ENCODE data around the gene PTPRN2. TPM values are rescaled to one million over a fixed set of nuclear protein-coding genes. Genes with fewer than 3 reads are reported as not detected.

PTPRN2 gene
- total and polyA plus RNA-seq, 8 donors: 12.2 to 49.2 (median 31.8) TPM

DNA sequence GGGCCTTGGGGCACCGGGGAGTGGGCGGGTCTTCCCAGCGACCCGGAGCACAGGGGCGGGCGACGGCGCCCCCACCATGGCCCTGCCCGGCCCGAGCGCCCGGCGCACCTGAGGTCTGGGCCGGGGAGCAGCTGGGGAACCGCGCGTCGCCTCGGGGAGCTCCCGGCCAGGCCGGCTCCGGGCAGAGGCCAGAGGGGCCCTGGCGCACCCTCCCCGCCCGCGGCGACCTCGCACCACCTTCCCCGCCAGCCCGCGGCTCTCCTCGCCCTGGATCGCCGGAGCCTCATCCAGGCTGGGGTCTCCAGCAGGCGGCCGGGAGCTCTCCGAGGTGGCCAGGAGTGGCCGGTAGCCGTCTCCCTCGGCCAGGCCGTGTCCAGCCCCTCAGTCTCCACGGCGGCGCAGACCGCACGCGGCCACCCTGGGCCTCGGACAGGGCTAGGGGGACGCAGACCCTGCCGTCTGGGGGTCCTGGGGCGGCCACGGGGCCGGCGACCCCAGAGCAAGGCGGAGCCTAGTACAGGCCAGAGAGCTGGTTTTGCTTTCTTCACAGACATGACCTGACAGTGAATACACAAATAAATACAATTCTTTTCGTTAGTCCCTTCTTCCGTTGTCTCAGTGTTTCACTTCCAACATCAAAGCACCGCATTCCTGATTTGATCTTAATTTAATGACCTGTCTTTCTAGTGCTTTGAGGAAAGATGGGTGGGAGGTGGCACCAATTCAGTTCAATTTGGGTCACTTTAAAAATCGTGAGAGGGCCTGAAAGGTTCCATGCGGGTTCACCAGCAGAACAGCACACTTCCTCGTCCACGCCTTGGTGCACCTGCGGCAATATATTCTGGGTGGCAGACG lies 893.9 kb downstream of the PTPRN2 start:
- DNase-seq (no peak), FAIRE-seq (no peak), ATAC-seq (no peak)
- Histone ChIP-seq H3K27me3 (peaks cover 0 to 8% (median 4%) of the 10 kb centered on the region in 4 donors), H3K9me3 (no peaks in the 10 kb centered on the region), H3K4me1 (no peaks in the 10 kb centered on the region), H3K4me3 (no peak overlapping the region), H3K27ac (no peak overlapping the region), H3K36me3 (no peaks in the 10 kb centered on the region)
- intact Hi-C loops (cut with DNase I): no loop called here
- WGBS, 2 donors: 15 to 18% methylated on average over 47 to 64 of the region's 64 CpGs
- TF ChIP-seq, protein P1, sequence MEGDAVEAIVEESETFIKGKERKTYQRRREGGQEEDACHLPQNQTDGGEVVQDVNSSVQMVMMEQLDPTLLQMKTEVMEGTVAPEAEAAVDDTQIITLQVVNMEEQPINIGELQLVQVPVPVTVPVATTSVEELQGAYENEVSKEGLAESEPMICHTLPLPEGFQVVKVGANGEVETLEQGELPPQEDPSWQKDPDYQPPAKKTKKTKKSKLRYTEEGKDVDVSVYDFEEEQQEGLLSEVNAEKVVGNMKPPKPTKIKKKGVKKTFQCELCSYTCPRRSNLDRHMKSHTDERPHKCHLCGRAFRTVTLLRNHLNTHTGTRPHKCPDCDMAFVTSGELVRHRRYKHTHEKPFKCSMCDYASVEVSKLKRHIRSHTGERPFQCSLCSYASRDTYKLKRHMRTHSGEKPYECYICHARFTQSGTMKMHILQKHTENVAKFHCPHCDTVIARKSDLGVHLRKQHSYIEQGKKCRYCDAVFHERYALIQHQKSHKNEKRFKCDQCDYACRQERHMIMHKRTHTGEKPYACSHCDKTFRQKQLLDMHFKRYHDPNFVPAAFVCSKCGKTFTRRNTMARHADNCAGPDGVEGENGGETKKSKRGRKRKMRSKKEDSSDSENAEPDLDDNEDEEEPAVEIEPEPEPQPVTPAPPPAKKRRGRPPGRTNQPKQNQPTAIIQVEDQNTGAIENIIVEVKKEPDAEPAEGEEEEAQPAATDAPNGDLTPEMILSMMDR (IDR thresholded peaks at IDR 0.05): no peak

- DNase-seq (no peak), ATAC-seq (no peak), FAIRE-seq (no peak)
- intact Hi-C loops (cut with DNase I): no loop called here
- peaks cover 0 to 8% (median 4%) of the 10 kb centered on the region in 4 donors for H3K27me3 ChIP-seq
- H3K27ac ChIP-seq: no peak overlapping the region
- WGBS, 2 donors: 5 to 7% methylated on average over 27 to 47 of the region's 47 CpGs
- no peaks in the 10 kb centered on the region for H3K9me3 ChIP-seq
- H3K36me3 ChIP-seq: no peaks in the 10 kb centered on the region
- TF ChIP-seq, protein P1 (IDR thresholded peaks at IDR 0.05): no peak
- no peaks in the 10 kb centered on the region for H3K4me1 ChIP-seq
- H3K4me3 ChIP-seq: no peak overlapping the region
These were observed 894.5 kb downstream of the PTPRN2 start for GRCh38 chr7:157693071-157693520.

GRCh38 chr7:157692460-157693011 lies 895.1 kb downstream of the PTPRN2 start:
- intact Hi-C loops (cut with DNase I): no loop called here
- H3K27ac ChIP-seq: no peak overlapping the region
- WGBS, 2 donors: 12 to 13% methylated on average over 41 to 44 of the region's 44 CpGs
- TF ChIP-seq, protein P1 (IDR thresholded peaks at IDR 0.05): no peak
- H3K36me3 ChIP-seq: no peaks in the 10 kb centered on the region
- no peaks in the 10 kb centered on the region for H3K4me1 ChIP-seq
- DNase-seq: no peak
- no peak for FAIRE-seq
- peaks cover 0 to 8% (median 4%) of the 10 kb centered on the region in 4 donors for H3K27me3 ChIP-seq
- ATAC-seq: no peak
- H3K4me3 ChIP-seq: no peak overlapping the region
- H3K9me3 ChIP-seq: no peaks in the 10 kb centered on the region

GRCh38 chr7:157691586-157692459 lies 895.8 kb downstream of the PTPRN2 start:
- Histone ChIP-seq H3K36me3 (no peaks in the 10 kb centered on the region), H3K27me3 (peaks cover 0 to 8% (median 4%) of the 10 kb centered on the region in 4 donors), H3K4me3 (peak overlapping the region in 2 of 4 donors; percentile 6 to 19), H3K4me1 (no peaks in the 10 kb centered on the region), H3K27ac (no peak overlapping the region), H3K9me3 (no peaks in the 10 kb centered on the region)
- intact Hi-C loops (cut with DNase I): no loop called here
- FAIRE-seq (no peak), ATAC-seq (peak in 2 of 4 donors; percentile 23 to 38), DNase-seq (no peak)
- TF ChIP-seq, protein P1 (IDR thresholded peaks at IDR 0.05): no peak
- 7 to 8% methylated on average over 57 to 64 of the region's 64 CpGs for WGBS, 2 donors
